PC-3 (cell line): Measurements from ENCODE around the gene VWA1.

Experiments used
- CTCF ChIP-seq: fragments of 300-600 bp; sonication (generic); conservative IDR thresholded peaks from 2 replicates; pipeline ENCODE4 v1.5.1; 2017; ENCODE audit warnings: antibody characterized with exemption, low read depth, mild to moderate bottlenecking, low read length
- EZH2 ChIP-seq: fragments of 300-600 bp; sonication (generic); IDR thresholded peaks from one replicate; pipeline ENCODE4 v1.6.1; 2017; ENCODE audit warnings: antibody characterized with exemption, mild to moderate bottlenecking, low read length; ENCODE audit not compliant: unreplicated experiment
- EZH2phosphoT487 ChIP-seq: fragments of 300-600 bp; sonication (generic); IDR thresholded peaks from 2 replicates; pipeline ENCODE4 v1.6.1; 2018; ENCODE audit warnings: mild to moderate bottlenecking, antibody characterized with exemption, low read length, borderline replicate concordance

- TF ChIP-seq CTCF (no peak), EZH2phosphoT487 (no peak), EZH2 (no peak)
These were observed 1.1 kb downstream of the VWA1 start for GRCh38 chr1:1436630-1437032.
